Activated CD4-positive, alpha-beta T cell treated with anti-CD3 and anti-CD28 coated beads, Interleukin-10, Interleukin-2, amounts not matched to agents 100 ng/mL and 50 ng/mL, durations not matched to agents 16 hours and 8 hours (primary cell): ENCODE results near the gene DNAJB6.
A peak's percentile ranks its signal among the peaks of the same experiment; 100 is the strongest.

ENCODE experiments used
- DNase-seq: peaks from one replicate; pipeline ENCODE4 v3.0.0-alpha.2; 2020

Gene DNAJB6

DNA sequence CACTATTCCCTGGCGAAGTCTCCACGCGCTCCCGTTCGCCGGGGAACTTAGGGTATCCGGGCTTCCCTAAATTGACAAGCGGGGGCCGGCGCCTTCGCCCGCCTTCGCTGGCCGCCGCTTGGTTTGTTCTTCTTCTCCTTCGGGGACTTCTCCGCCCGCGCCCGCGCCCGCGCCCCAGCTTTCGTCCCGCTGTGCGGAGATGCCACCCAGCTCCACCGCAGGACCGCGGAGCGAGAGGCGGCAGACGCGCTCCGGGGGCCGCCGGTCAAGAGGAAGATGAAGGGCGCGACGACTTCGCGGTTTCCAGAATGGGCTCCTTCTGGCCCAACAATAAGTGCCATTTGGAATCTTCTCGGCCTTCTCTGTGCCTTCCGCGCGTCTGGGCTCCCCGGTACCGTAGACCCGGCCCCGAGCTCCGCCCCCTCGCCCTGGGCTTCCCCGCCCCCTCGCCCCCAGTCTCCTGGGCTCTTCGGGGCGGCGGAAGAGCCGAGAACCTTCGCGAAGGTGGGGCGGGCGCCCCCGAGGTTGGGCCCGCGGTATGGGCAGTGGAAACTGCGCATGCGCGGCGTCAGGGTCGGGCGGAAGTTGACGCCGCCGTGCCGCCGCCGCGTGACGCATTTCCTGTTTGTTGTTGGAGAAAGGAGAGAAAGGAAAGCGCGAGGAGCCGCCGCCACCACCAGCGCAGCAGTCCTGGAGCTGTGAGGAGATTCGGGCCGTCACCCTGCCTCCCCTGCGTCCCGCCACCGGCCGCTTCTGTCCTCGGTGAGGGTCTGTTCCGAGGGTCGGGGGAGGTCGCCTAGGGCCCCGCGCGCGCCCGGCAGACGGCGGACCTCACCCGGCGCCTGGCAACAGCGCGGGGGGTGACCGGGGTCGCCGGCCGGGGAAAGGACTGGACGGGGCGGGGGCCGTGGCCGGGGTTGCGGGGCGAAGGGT lies at the start of gene DNAJB6:
Gene DNAJB6 (plus strand): TSS at position 622 of the 933 bp plus-strand sequence. CDS start 21,569 bp downstream, outside the sequence.
- DNase-seq: peak; percentile 96

DNA sequence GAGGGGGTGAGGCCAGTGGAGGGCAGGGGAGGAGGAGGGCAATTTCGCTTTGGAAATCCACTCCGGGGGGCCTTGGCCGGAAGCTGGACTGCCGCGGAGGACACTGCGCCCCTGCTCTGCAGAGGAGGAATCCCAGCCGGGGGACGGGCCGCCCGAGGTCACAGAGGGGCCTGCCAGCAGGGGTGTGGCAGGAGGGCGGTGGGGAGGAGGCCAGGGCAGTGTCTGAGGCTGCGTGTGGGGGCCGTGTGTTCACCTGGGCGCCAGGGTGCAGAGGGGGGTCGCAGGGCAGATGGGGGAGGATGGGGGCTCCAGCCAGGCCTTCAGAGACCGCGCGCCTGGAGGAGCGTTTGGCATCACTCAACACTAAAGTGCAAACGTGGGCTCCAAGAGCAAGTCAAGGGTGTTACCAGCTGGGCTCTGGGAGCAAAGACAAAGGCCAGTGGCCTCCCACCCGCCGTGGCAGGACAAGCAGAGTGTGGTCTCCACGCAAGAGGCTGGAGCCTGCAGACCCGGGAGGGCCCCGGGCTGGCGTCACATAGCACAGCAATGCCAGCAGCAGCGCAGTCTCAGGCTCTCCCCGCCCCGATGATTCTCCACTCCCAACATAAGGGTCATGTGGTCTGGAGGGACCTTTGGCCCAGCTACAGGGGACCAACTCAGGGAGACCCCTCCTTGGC lies 45.3 kb upstream of the DNAJB6 start:
- DNase-seq: no peak

DNA sequence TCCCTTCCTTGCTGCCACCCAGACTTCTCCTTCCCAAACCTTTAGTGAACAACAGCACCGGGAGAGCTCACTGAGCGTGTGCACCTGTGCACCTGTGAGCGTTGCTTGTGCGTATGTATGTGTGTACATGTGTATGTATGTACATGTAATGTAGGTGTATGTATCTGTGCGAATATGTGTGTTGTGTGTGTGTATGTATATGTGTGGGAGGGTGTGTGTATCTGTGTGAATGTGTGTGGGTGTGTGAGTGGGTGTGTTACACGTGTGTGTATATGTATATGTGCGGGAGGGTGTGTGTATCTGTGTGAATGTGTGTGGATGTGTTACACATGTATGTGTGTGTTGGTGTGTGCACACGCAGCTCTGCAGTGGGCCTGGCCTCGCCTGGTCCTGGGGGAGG lies 44.5 kb upstream of the DNAJB6 start:
- DNase-seq: no peak

DNA sequence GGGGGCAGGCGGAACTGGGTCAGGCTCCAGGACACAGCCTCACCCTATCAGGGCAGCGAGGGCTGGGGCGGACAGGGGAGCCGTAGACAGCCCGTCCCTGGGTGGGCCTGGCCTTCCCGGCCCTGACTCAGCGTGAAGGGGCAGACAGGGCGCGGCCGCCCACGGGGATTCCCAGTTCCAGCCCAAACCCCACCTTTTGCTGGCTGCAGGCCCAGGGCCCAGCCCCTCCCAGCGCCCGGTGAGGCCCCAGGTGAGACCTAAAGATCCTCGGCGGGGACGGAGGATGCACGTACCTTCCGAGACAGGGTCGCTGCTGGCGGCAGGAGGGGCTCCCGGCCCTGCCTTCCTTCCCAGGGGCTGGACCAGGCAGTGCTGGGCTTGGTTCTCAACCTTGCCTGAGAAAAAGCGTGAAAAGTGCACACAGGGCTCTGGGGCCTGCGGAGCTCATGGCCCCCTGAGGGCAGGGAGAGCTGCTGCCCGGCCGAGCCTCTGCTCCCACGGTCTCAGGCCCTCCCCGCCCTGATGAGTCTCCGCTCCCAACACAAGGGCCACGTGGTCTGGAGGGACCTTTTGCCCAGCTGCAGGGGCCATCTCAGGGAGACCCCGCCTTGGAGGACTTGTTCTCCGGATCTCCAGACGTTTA lies 43.9 kb upstream of the DNAJB6 start:
- DNase-seq: no peak

DNA sequence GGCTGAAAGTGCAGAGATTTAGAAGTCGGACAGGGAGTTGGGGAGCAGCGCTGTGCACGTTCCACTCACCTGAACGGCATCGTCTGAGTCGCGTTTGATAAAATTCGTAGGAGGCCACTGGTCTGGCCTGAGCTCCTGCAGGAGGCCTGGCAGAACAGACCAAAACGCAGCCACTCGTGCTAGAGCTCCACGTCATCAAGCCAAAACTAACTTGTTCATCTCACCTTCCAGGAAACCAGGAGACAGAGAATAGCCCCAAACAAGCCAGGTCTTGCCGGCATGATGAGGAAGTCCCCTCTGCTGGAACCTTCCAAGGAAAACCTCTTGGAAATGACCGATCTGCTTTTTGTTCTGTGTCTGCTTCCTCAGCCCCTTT lies 43.4 kb upstream of the DNAJB6 start:
- no peak for DNase-seq

DNA sequence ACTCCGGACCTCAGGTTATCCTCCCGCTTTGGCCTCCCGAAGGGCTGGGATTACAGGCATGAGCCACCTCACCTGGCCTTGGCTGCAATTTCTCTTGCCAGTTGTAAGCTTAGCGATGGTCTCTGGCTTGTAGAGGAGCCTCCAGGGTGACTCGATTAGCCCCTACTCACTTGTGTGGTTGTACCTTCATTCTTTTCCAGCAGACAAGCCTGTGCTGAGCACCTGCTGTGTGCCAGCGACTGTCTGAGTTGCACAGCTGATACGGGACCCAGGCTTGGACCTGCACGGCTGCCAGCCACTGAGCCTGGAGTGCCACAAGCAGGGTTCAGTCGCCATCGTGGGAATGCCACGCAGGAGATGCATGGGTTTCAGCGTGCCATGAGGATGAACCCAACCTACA lies 42.0 kb upstream of the DNAJB6 start:
- no peak for DNase-seq

DNA sequence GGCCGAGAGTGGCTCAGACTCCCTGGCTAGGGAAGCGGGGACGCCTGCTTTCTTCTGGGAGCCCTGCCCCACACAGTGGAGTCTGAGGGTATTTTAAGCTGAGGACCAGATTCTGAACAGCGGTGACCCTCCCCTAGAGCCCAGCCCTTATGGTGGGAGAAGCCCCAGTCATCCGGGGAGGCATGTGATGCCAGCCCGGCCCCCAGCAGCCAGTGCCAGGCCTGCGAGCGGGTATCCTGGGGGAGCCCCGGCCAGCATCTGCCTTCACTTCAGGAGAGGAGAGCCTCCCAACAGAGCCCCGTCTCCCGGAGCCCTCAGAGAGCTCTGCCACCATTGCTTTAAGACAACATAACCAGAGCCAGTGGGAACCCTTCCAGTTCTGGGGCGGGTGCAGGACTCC lies 41.5 kb upstream of the DNAJB6 start:
- no peak for DNase-seq

DNA sequence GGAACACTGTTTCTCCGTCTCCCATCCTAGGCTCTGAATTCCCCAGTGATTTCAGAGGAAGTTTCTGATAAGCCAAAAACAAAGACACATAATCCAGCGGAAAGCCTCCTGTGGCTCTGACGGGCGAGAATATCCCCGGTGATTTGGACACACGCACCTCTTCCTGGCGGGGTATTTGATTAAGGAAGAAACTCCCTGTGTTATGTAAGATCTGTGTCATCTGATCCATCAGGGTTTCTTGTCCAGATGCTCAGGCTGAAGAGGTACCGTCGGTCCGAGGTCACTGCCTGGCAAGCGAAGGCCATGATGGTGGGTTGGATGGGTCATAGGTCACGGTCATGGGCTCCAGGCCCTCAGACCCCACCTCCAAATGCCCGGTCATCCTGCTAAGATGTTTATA lies 39.6 kb upstream of the DNAJB6 start:
- no peak for DNase-seq

DNA sequence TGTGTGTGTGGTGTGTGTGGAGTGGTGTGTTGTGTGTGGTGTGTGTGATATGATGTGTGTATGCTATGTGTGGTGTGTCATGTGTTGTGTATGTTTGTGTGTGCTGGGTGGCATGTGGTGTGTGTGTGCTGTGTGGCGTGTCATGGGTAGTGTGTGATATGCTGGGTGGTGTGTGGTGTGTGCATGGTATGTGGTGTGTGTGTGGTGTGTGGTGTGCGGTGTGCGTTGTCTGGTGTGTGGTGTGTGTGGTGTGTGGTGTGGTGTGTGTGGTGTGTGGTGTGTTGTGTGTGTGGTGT lies 37.5 kb upstream of the DNAJB6 start:
- no peak for DNase-seq

DNA sequence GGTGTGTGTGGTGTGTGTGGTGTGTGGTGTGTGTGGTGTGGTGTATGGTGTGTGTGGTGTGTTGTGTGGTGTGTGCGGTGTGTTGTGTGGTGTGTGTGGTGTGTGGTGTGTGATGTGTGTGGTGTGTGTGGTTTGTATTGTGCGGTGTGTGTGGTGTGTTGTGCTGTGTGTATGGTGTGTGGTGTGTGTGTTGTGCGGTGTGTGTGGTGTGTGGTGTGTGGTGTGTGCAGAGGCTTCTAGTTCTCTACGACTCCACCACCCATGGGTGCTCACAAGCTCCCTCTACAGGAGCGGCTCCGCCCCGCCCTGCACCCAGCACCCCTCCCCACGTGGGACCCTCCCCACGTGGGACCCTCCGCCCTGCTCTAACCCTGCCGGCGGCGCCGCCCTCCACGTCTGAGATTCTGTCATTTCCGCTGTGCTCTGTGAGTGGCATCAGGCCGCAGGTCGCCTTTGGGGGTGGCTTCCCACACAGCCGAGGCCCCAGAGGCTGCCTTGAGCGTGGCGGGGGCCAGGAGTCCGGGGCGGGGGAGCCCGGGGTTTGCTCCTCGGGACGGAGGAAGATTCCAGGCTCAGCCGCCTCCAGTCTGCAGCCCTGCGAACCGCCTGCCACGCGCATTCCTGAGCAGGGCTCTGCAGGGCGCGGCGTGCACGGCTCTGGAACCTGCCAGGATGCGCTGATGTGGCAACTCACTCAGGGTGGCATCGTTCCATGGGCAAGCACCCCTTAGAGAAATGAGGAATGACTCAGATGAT lies 37.0 kb upstream of the DNAJB6 start:
- peak; percentile 45 for DNase-seq

DNA sequence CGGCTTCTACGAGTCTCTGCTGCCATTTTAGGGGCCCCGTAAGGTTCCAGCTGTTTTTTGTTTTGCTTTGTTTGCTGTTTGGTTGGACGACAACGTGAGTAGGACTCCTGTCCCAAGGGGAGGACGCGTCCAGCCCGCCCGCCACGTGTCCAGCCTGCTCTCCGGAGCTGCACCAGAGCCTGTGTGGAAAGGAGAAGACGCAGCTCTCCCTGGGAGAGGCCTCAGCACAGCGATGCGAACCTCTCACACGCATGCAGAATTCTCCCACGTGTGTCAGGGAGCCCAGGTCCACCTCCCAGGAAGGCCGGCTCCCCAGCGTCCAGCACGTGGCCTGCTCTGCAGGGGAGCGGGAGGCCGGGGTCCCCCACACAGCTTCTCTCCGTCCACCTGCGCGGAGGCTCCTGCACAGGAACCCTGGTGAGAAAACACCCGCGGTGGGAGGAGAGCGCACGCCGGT lies 36.4 kb upstream of the DNAJB6 start:
- no peak for DNase-seq

DNA sequence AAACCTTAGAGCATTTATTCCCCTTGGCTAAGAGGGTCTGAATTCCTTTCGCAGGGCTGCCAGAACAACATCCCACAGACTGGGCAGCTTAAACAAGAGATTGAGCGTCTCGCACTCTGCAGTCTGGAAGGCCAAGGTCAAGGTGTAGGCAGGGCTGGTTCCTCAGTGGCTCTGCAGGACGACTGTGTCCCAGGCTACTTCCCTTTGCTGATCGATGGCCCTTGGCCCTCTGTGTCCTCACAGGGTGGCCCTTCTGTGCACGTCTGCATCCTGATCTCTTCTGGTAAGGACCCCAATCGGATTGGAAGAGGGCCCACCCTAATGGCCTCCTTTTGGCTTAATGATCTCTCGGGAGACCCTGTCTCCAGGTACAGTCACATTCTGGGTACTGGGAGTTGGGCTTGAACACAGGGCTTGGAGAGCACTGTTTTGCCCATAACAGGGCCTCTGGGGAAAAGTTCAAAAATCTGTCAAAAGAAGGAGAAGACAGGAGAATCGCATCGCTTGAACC lies 35.1 kb upstream of the DNAJB6 start:
- DNase-seq: no peak

DNA sequence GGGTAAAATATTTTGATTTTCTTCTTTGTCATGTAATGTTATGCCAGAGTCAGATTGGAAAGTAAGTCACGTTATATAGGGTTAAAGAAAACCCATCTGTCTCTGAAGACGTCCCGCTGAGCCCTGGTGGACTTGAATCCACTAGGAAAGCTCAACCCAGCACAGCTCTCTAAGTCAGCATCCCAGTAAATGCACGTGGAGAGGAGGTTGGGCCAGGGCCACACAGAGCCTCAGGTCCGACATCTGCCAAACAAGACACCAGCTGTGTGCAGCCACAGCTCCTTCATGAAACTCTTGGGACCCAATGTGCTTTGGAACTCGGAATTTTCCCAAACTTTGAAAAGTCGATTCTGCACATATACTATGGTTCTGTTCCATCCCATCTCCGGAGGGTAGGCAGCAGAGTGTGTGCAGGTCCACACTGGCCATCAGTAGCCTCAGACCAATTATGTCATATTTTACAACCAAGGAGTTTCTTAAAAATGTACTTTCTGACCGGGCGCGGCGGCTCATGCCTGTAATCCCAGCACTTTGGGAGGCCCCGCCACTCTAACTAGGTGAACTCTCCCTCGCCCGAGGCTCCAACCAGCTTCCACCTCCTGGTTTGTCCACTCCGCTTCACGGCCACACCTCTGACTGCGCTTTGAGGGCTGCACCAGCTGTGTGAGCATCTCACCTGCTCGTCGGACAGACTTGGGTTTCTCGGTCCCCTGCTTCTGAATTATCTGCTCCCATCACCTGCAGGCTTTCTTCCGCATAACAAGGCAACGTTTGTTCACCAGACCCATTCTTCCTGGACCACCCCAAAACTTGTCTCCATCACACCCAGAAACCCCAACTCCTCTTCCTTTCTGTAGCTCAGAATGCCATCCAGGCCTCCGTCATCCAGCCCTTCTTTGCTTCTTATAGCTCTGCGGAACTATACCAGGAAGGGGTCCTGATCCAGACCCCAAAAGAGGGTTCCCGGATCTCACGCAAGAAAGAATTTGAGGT lies 29.7 kb upstream of the DNAJB6 start:
- no peak for DNase-seq

DNA sequence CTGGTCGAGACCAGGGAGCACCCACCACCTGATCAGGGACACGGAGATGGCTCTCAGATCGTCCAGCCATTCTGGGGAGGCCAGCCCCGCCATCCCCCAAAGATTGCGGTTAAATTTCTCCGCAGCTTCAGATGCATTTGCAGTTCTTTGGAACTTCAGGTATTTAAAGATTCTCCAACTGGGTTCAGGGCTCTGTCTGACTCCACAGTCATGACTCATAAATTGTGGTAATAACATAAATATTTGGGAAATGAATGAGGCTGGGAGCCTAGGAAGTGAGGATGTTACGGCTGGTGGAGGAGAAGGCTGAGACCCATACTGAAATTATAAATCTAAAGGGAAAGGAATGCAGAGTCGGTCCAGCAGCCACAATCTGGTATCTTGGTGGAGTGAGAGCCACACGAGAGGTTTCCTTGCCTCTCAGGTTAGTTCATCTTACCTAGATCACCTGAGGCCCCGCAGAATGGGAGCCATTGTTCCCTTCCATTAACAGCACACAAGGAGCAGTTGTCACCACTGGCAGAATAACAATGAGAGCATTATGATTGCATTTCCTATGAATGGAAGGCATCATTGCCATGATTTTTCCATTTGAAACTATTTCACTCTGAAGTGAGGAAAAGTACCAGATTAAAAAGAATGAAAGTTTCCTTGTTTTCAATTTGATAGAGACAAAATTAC lies 26.7 kb upstream of the DNAJB6 start:
- DNase-seq: no peak

DNA sequence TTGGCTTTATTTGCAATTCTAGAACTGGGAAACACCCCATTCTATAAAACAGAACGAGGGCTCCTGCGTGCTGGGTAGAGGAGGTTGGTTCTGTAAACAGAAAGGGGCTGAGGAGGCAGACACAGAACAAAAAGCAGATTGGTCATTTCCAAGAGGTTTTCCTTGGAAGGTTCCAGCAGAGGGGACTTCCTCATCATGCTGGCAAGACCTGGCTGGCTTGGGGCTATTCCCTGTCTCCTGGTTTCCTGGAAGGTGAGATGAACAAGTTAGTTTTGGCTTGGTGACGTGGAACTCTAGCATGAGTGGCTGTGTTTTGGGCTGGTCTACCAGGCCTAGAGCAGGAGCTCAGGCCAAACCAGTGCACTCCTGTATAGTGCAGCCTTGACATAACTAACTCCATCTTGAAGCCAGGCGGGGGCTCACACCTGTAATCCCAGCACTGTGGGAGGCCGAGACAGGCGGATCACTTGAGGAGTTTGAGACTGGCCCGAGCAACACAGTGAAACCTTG lies 26.1 kb upstream of the DNAJB6 start:
- DNase-seq: no peak

DNA sequence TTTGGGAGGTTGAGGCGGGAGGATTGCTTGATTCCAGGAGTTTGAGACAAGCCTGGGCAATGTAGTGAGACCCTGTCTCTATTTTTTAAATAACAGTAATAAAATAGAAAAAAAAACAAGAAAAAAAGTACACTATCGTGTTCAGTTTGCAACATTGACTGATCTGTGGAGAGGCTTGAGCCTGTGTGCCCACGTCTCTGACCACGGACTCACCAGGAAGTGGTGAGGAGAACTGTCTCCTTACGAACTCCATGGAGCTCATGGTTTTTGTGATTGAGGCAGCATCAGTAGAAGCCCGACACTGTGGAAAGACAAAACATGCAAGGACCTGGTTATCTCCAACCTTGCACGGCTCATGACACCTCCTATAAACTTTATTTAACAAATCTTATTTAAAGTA lies 23.9 kb upstream of the DNAJB6 start:
- DNase-seq: no peak

DNA sequence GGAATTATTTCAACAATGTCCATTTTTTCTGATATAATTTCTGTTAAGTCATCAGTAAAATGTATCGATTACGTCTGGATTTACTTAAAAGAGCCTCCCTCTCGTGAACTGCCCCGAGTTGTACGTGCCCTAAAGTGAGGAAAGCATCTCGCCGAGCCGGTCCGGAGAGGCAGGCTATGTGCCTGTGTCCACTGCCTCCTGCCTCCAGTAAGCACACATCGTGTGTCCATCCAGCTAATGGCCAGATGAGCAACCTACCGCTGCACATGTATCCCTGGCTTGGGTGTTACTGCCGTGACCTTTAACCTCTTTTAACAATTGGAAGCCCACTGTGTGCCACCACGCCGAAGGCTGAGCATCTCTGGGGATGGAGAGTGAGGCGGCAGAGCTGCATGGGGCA lies 23.2 kb upstream of the DNAJB6 start:
- no peak for DNase-seq

DNA sequence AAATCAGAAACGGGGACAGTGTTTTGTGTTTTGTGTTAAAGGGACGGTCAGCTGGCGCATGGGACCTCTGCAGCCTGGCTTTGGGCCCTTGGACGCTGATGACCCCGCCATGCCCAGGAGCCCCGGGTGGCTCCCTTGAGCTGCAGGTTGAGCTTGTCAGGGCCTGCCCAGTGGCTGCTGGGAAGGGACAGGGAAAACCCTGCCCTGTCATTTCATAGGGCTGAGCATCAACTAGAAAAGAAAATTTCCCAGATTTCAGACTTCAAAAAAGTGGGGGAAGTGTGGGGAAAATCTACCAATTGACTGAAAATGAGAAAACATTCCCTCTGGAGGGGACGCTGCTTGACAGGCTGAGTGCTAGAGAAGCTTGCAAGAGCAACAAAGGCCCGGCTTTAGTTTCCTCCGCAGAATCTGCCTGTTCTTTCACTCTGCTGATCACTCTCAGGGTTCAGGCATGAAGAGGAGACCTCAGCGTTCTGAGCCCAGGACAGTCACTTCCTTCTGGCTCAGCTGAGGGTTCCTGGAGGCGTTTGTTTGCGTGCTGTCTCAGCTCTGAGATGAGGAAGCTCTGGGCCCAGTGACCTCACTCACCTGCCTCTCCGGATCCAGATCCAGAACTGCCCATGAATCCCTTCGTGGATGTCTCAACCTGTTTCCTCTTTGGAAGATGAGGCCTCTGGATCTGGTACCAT lies 18.6 kb upstream of the DNAJB6 start:
- peak; percentile 37 for DNase-seq

DNA sequence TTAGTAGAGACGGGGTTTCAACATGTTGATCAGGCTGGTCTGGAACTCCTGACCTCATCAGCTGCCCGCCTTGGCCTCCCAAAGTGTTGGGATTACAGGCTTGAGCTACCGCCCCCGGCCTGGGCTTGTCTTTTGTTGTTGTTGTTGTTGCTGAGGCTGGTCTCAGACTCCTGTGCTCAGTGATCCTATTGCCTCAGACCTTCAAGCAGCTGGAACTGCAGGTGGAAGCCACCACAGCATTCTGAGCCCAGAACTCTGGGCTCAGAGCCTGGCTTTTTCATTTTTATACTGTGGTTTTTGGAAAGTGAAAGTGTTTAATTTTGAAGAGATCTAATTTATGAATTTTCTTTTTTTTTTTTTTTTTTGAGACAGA lies 16.2 kb upstream of the DNAJB6 start:
- DNase-seq: no peak

DNA sequence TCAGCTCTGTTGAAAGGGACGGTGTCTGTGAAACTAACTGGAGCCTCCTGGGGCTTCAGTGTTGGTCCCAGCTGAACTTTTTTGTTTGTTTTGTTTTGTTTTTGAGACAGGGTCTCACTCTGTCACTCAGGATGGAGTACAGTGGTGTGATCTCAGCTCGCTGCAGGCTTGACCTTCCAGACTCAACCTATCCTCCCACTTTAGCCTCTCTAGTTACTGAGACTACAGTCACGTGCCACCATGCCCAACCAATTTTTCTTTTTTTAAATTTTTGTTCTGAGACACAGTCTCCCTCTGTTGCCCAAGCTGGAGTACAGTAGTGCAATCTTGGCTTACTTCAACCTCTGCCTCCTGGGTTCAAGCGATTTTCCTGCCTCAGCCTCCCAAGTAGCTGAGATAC lies 13.4 kb upstream of the DNAJB6 start:
- no peak for DNase-seq
